ENCODE measurements around the gene IGFLR1. TPM values are rescaled to one million over a fixed set of nuclear protein-coding genes. Genes with fewer than 3 reads are reported as not detected.
"Not testable (repeated sequence)": the region's sequence is repeated elsewhere in the genome, so short reads cannot be mapped to it uniquely, and the experiment has no call there.

The IGFLR1 gene
- total RNA-seq, 4 donors from 2014 or later = 4.8 to 25.5 (median 10.7) TPM

GRCh38 chr19:35693422-35693821 lies 48.8 kb downstream of the IGFLR1 start:
- Histone ChIP-seq H3K4me3 (no peak overlapping the region), H3K27me3 (no peaks in the 10 kb centered on the region), H3K36me3 (no peaks in the 10 kb centered on the region), H3K27ac (no peak overlapping the region), H3K4me1 (no peaks in the 10 kb centered on the region), H3K9me3 (no peaks in the 10 kb centered on the region)
- DNase-seq (ENCODE audit: low spot score in 2 of 2) = no peak
- WGBS, 2 donors = 7 to 21% methylated on average over 7 to 8 of the region's 8 CpGs
- TF ChIP-seq CTCF (IDR thresholded peaks at IDR 0.05) (no peak), POLR2A (IDR thresholded peaks at IDR 0.05) (no peak), EP300 (IDR thresholded peaks at IDR 0.05) (no peak)

- TF ChIP-seq EP300 (IDR thresholded peaks at IDR 0.05) = no peak
- TF ChIP-seq CTCF (IDR thresholded peaks at IDR 0.05) = no peak
- no peak for TF ChIP-seq POLR2A (IDR thresholded peaks at IDR 0.05)
- no peak for DNase-seq (ENCODE audit: low spot score in 2 of 2)
- Histone ChIP-seq H3K27me3 (peaks cover 0 to 3% of the 10 kb centered on the region in 2 donors), H3K36me3 (no peaks in the 10 kb centered on the region), H3K9me3 (no peaks in the 10 kb centered on the region), H3K4me1 (no peaks in the 10 kb centered on the region), H3K27ac (no peak overlapping the region), H3K4me3 (no peak overlapping the region)
- 83 to 84% methylated on average over 11 of the region's 11 CpGs for WGBS, 2 donors
Measured at GRCh38 chr19:35692010-35692409, 50.2 kb downstream of the IGFLR1 start.

GRCh38 chr19:35691106-35691505 lies 51.1 kb downstream of the IGFLR1 start:
- not testable (repeated sequence) for H3K4me1 ChIP-seq; DNase-seq (ENCODE audit: low spot score in 2 of 2); H3K27me3 ChIP-seq; H3K27ac ChIP-seq; H3K9me3 ChIP-seq; H3K4me3 ChIP-seq; H3K36me3 ChIP-seq
- WGBS, 2 donors = 92 to 93% methylated on average over 23 to 34 of the region's 37 CpGs

GRCh38 chr19:35689836-35690235 lies 52.4 kb downstream of the IGFLR1 start:
- no peak for TF ChIP-seq POLR2A (IDR thresholded peaks at IDR 0.05)
- no peak for TF ChIP-seq CTCF (IDR thresholded peaks at IDR 0.05)
- TF ChIP-seq EP300 (IDR thresholded peaks at IDR 0.05) = no peak
- H3K4me3 ChIP-seq = no peak overlapping the region
- no peak overlapping the region for H3K27ac ChIP-seq
- H3K27me3 ChIP-seq = peaks cover 0 to 3% of the 10 kb centered on the region in 2 donors
- H3K9me3 ChIP-seq = no peaks in the 10 kb centered on the region
- no peaks in the 10 kb centered on the region for H3K36me3 ChIP-seq
- 20 to 42% methylated on average over 4 of the region's 4 CpGs for WGBS, 2 donors
- DNase-seq (ENCODE audit: low spot score in 2 of 2) = no peak
- H3K4me1 ChIP-seq = no peaks in the 10 kb centered on the region

Other genes with a start within 250 kb of the IGFLR1 start
- gene DMKN, start 228.8 kb downstream of the IGFLR1 start, total RNA-seq = 10 to 100 TPM in 3 of 4 donors, 1 to 10 TPM in 1; 8.2 to 33.5 (median 26.5) TPM
- gene SBSN, start 214.1 kb downstream of the IGFLR1 start, total RNA-seq = not detected
- not detected for gene GAPDHS, start 209.0 kb downstream of the IGFLR1 start, total RNA-seq
- gene TMEM147, start 196.8 kb downstream of the IGFLR1 start, total RNA-seq = 100 to 1,000 TPM in 1 of 4 donors, 10 to 100 TPM in 3; 63.8 to 103 (median 68.2) TPM
- gene ATP4A, start 178.8 kb downstream of the IGFLR1 start, total RNA-seq = under 1 TPM in 1 of 4 donors, not detected in 3; 0.63 TPM
- not detected for gene PMIS2, start 156.3 kb downstream of the IGFLR1 start, total RNA-seq
- gene HAUS5, start 129.7 kb downstream of the IGFLR1 start, total RNA-seq = 10 to 100 TPM in 3 of 4 donors, 1 to 10 TPM in 1; 9.8 to 17.1 (median 11.0) TPM
- gene RBM42, start 113.4 kb downstream of the IGFLR1 start, total RNA-seq = 10 to 100 TPM; 77.4 to 88.3 (median 80.0) TPM
- gene ETV2, start 100.7 kb downstream of the IGFLR1 start, total RNA-seq = 1 to 10 TPM in 1 of 4 donors, under 1 TPM in 1, not detected in 2; 0.84 to 2.2 TPM
- gene COX6B1, start 94.1 kb downstream of the IGFLR1 start, total RNA-seq = 100 to 1,000 TPM; 293 to 338 (median 316) TPM
- gene UPK1A, start 75.9 kb downstream of the IGFLR1 start, total RNA-seq = not detected
- not detected for gene ZBTB32, start 37.9 kb downstream of the IGFLR1 start, total RNA-seq
- 10 to 100 TPM; 12.9 to 38.7 (median 25.5) TPM for gene KMT2B, start 24.4 kb downstream of the IGFLR1 start, total RNA-seq
- 10 to 100 TPM; 17.8 to 51.1 (median 43.2) TPM for gene U2AF1L4, start 3.0 kb upstream of the IGFLR1 start, total RNA-seq
- gene PSENEN, start 3.2 kb upstream of the IGFLR1 start, total RNA-seq = 10 to 100 TPM; 33.1 to 46.7 (median 40.3) TPM
- 10 to 100 TPM; 18.1 to 32.7 (median 20.6) TPM for gene LIN37, start 6.1 kb upstream of the IGFLR1 start, total RNA-seq
- 100 to 1,000 TPM in 3 of 4 donors, 10 to 100 TPM in 1; 85.2 to 190 (median 124) TPM for gene HSPB6, start 14.6 kb upstream of the IGFLR1 start, total RNA-seq
- 10 to 100 TPM; 14.2 to 32.7 (median 19.9) TPM for gene PROSER3, start 15.7 kb upstream of the IGFLR1 start, total RNA-seq
- gene ARHGAP33, start 33.1 kb upstream of the IGFLR1 start, total RNA-seq = 10 to 100 TPM in 3 of 4 donors, 1 to 10 TPM in 1; 6.6 to 46.8 (median 26.1) TPM
- gene PRODH2, start 70.4 kb upstream of the IGFLR1 start, total RNA-seq = not detected
- gene NPHS1, start 110.1 kb upstream of the IGFLR1 start, total RNA-seq = not detected
- under 1 TPM in 1 of 4 donors, not detected in 3; 0.44 TPM for gene KIRREL2, start 114.5 kb upstream of the IGFLR1 start, total RNA-seq
- gene APLP1, start 126.1 kb upstream of the IGFLR1 start, total RNA-seq = 10 to 100 TPM in 2 of 4 donors, 1 to 10 TPM in 2; 8.7 to 19.7 (median 10.7) TPM
- gene NFKBID, start 158.1 kb upstream of the IGFLR1 start, total RNA-seq = 10 to 100 TPM; 15.1 to 23.8 (median 21.8) TPM
- 10 to 100 TPM; 10.5 to 37.6 (median 15.5) TPM for gene HCST, start 160.1 kb upstream of the IGFLR1 start, total RNA-seq
- 100 to 1,000 TPM in 3 of 4 donors, 10 to 100 TPM in 1; 41.4 to 122 (median 117) TPM for gene TYROBP, start 165.8 kb upstream of the IGFLR1 start, total RNA-seq
- 10 to 100 TPM in 2 of 4 donors, 1 to 10 TPM in 2; 5.0 to 20.4 (median 8.6) TPM for gene LRFN3, start 193.9 kb upstream of the IGFLR1 start, total RNA-seq

Data from tibial nerve (tissue), 4 donors.